Skin epidermis (tissue), 12 donors: ENCODE data around the gene BACH2.
"Not testable (repeated sequence)": the region's sequence is repeated elsewhere in the genome, so short reads cannot be mapped to it uniquely, and the experiment has no call there.

Experiments
- H3K27ac ChIP-seq, 21 experiments: fragments of 200-600 bp; sonication (generic) in 11 of 21; one replicate each; pipeline ENCODE4 v1.5.0; 2020; ENCODE audit warnings: mild to moderate bottlenecking in 3 of 21, inconsistent platforms in 2 of 21, moderate library complexity in 2 of 21
- H3K4me3 ChIP-seq, 7 experiments: fragments of 200-600 bp; sonication (generic) in 2 of 7; one replicate each; pipeline ENCODE4 v1.5.0; 2020; ENCODE audit warnings: inconsistent platforms in 2 of 7, mild to moderate bottlenecking in 2 of 7, moderate library complexity in 1 of 7

Gene BACH2

DNA sequence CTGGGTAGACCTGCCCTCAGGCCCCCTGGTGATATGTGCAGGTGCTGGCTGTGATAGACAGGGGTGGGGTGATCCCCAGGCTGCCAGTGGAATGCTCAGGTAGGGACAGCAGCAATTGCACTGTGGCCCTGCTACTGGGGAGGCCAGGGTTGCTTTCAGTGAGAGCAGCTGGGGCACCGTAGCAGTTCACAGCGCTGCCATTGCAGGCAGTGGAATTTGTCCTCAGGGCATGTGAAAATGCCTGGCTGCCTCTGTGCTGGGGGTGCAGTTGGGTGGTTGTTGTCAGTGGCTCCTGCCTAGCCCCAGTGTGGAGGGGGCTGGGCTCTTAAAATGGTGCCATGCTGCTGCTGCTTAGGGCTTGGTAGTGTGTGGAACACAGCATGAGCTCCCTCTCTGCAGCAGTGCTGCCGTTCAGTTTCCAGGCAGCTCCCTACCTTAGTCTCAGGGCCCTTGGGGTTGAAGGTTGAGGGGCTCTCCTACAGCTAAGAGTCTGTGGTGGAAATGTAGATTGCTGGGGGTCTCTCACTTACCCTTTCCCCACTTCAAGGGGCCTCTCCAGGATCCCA is 378.8 kb downstream of the BACH2 start:
- Histone ChIP-seq H3K27ac (no peak overlapping the region), H3K4me3 (no peak overlapping the region)

GRCh38 chr6:89917216-89917615 is 379.4 kb downstream of the BACH2 start:
- Histone ChIP-seq H3K4me3 (no peak overlapping the region), H3K27ac (no peak overlapping the region)

- Histone ChIP-seq H3K27ac (no peak overlapping the region), H3K4me3 (no peak overlapping the region)
Measured at GRCh38 chr6:89916136-89916920, 380.3 kb downstream of the BACH2 start.

DNA sequence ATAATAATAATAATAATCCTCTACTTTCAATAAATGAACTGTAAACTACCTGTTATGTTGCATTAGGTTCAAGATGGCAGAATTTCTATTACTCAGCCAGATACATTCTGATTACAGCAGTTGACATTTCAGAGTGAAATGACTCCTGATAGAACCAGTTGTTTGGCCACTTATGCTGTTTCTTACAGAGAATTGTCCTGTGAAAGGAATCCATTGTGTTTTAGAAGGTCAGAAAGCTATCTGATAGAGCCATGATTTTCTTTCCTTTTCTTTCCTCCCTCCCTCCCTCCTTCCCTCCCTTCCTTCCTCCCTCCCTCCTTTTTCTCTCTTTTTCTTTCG is 385.8 kb downstream of the BACH2 start:
- no peak overlapping the region for H3K4me3 ChIP-seq
- H3K27ac ChIP-seq = no peak overlapping the region

- H3K4me3 ChIP-seq, H3K27ac ChIP-seq: not testable (repeated sequence)
Measured at GRCh38 chr6:89910001-89910901, 386.4 kb downstream of the BACH2 start.

GRCh38 chr6:89895276-89895874 is 401.3 kb downstream of the BACH2 start:
- Histone ChIP-seq H3K27ac (no peak overlapping the region), H3K4me3 (no peak overlapping the region)

GRCh38 chr6:89894169-89894568 is 402.5 kb downstream of the BACH2 start, which contains the start of gene GJA10:
Gene GJA10 (plus strand): TSS chr6:89894469. CDS start chr6:89894469, 0 bp downstream.
- Histone ChIP-seq H3K27ac (no peak within 1 kb of the TSS), H3K4me3 (no peak within 1 kb of the TSS)

DNA sequence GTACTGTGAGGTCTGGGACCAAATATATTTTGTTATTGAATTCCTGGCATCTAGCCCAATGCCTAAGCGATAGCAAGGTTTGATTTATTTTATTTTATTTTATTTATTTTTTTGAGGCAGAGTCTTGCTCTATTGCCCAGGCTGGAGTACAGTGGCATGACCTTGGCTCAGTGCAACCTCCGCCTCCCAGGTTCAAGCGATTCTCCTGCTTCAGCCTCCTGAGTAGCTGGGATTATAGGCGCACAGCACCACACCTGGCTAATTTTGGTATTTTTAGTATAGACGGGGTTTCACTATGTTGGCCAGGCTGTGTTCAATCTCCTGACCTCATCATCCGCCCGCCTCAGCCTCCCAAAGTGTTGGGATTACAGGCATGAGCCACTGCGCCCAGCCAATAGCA is 404.1 kb downstream of the BACH2 start:
- not testable (repeated sequence) for H3K27ac ChIP-seq, H3K4me3 ChIP-seq

DNA sequence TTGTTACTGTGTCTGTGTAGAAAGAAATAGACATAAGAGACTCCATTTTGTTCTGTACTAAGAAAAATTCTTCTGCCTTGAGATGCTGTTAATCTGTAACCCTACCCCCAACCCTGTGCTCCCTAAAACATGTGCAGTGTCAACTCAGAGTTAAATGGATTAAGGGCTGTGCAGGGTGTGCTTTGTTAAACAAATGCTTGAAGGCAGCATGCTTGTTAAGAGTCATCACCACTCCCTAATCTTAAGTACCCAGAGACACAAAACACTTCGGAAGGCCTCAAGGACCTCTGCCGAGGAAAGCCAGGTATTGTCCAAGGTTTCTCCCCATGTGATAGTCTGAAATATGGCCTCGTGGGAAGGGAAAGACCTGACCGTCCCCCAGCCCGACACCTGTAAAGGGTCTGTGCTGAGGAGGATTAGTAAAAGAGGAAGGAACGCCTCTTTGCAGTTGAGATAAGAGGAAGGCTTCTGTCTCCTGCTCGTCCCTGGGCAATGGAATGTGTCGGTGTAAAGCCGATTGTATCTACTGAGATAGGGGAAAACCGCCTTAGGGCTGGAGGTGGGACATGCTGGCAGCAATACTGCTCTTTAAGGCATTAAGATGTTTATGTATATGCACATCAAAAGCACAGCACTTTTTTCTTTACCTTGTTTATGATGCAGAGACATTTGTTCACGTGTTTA is 405.7 kb downstream of the BACH2 start:
- not testable (repeated sequence) for H3K4me3 ChIP-seq

GRCh38 chr6:89888871-89889270 is 407.8 kb downstream of the BACH2 start:
- Histone ChIP-seq H3K27ac (no peak overlapping the region), H3K4me3 (no peak overlapping the region)

More for the DNA sequence above, 405.7 kb downstream of the BACH2 start:
- not testable (repeated sequence) for H3K27ac ChIP-seq

DNA sequence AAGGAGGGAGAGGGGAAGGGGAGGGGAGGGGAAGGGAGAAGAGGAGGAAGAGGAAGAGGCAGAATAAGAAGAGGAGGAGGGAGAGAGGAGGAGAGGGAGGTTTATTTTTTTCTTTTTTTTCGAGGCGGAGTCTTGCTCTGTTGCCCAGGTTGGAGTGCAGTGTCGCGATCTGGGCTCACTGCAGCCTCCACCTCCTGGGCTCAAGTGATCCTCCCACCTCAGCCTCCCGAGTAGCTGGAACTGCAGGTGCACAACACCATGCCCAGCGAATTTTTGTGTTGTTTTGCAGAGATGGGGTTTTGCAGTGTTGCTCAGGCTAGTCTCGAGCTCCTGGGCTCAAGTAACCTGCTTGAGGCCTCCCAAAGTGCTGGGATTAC is 408.5 kb downstream of the BACH2 start:
- no peak overlapping the region for H3K27ac ChIP-seq
- H3K4me3 ChIP-seq = no peak overlapping the region

- Histone ChIP-seq H3K4me3 (no peak overlapping the region), H3K27ac (no peak overlapping the region)
Measured at GRCh38 chr6:89887452-89888137, 409.0 kb downstream of the BACH2 start.

- Histone ChIP-seq H3K27ac (no peak overlapping the region), H3K4me3 (no peak overlapping the region)
Measured at GRCh38 chr6:89886378-89887120, 410.1 kb downstream of the BACH2 start.
